Ramos (cell line): ENCODE data around the gene PCDHA2.
"Not testable (repeated sequence)": the region's sequence is repeated elsewhere in the genome, so short reads cannot be mapped to it uniquely, and the experiment has no call there.

Source experiments
- in situ Hi-C: fragments of 300-500 bp; cut with MboI; formaldehyde crosslinking; loops from one replicate; pipeline ENCODE4 v1.14.3; 2022; ENCODE audit warnings: low sequenced_read_pairs; ENCODE audit not compliant: unreplicated experiment

The PCDHA2 gene

DNA sequence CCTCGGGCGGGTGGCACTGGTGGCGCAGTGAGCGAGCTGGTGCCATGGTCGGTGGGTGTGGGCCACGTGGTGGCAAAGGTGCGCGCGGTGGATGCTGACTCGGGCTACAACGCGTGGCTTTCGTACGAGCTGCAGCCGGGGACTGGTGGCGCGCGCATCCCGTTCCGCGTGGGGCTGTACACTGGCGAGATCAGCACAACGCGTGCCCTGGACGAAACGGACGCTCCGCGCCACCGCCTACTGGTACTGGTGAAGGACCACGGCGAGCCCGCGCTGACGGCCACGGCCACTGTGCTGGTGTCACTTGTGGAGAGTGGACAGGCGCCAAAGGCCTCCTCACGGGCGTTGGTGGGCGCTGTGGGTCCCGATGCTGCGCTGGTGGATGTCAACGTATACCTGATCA lies 14.2 kb downstream of the PCDHA2 start:
- in situ Hi-C loops = no loop called here

DNA sequence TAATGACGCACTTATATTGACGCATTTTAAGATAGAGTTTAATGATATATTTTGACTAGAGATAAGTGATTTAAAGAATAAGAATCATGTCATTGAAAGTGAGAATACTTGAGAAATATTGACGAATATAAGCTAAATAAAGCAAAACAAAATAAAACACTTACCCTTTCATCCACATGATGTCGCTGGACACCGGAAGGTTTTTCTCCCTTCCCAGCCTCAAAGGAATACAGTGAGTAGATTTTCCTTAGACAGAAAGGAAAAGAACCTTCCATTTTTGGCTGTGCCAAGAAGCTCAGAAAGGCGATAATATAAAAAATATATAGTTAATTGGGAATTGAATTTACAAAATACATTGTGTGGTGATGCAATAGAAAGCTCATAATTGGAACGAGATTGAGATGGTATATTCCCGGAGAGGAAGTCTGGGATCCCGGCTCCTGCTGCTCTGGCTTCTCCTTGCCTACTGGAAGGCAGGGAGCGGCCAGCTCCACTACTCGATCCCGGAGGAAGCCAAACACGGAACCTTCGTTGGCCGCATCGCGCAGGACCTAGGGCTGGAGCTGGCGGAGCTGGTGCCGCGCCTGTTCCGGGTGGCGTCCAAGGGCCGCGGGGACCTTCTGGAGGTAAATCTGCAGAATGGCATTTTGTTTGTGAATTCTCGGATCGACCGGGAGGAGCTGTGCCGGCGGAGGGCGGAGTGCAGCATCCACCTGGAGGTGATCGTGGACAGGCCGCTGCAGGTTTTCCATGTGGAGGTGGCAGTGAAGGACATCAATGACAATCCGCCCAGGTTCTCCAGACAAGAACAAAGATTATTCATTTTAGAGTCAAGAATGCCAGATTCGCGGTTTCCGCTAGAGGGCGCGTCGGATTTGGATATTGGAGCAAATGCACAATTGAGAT lies 27.0 kb downstream of the PCDHA2 start, which contains the start of gene PCDHA5:
Gene PCDHA5, plus strand, starts transcription at position 239 of the 906 bp plus-strand sequence.
- in situ Hi-C loops = no loop called here

DNA sequence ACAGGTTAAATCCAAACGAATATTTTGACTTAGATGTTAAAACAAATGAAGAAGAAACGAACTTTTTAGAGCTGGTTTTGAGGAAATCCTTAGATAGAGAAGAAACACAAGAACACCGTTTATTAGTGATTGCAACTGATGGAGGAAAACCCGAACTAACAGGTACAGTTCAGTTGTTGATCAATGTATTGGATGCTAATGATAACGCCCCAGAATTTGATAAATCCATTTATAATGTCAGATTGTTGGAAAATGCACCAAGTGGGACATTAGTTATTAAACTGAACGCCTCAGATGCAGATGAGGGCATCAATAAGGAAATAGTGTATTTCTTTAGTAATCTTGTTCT lies 27.6 kb downstream of the PCDHA2 start:
- in situ Hi-C loops = no loop called here

DNA sequence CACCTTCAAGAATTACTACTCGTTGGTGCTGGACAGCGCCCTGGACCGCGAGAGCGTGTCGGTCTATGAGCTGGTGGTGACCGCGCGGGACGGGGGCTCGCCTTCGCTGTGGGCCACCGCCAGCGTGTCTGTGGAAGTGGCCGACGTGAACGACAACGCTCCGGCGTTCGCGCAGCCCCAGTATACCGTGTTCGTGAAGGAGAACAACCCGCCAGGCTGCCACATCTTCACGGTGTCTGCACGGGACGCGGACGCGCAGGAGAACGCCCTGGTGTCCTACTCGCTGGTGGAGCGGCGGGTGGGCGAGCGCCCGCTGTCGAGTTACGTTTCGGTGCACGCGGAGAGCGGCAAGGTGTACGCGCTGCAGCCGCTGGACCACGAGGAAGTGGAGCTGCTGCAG lies 28.3 kb downstream of the PCDHA2 start:
- in situ Hi-C loops = not testable (repeated sequence)

- in situ Hi-C loops = no loop called here
Observed at GRCh38 chr5:140823475-140823874, 28.8 kb downstream of the PCDHA2 start.

GRCh38 chr5:140827704-140828361 lies 33.2 kb downstream of the PCDHA2 start, which contains the start of gene PCDHA6:
TSS of gene PCDHA6 (plus strand) at chr5:140827960. CDS start at chr5:140828092, 132 bp downstream.
- in situ Hi-C loops = no loop called here

GRCh38 chr5:140828362-140828737 lies 33.7 kb downstream of the PCDHA2 start:
- in situ Hi-C loops = no loop called here

DNA sequence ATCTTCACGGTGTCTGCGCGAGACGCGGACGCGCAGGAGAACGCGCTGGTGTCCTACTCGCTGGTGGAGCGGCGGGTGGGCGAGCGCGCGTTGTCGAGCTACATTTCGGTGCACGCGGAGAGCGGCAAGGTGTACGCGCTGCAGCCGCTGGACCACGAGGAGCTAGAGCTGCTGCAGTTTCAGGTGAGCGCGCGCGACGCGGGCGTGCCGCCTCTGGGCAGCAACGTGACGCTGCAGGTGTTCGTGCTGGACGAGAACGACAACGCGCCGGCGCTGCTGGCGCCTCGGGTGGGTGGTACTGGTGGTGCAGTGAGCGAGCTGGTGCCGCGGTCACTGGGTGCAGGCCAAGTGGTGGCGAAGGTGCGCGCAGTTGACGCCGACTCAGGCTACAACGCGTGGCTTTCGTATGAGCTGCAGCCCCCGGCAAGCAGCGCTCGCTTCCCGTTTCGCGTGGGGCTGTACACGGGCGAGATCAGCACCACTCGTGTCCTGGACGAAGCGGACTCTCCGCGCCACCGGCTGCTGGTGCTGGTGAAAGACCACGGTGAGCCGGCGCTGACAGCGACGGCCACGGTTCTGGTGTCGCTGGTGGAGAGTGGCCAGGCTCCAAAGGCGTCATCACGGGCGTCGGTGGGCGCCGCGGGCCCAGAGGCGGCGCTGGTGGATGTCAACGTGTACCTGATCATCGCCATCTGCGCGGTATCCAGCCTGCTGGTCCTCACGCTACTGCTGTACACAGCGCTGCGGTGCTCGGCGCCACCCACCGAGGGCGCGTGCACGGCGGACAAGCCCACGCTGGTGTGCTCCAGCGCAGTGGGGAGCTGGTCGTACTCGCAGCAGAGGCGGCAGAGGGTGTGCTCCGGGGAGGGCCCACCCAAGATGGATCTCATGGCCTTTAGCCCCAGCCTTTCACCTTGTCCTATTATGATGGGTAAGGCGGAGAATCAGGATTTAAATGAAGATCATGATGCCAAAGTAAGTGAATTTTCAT lies 35.2 kb downstream of the PCDHA2 start:
- in situ Hi-C loops = not testable (repeated sequence)

DNA sequence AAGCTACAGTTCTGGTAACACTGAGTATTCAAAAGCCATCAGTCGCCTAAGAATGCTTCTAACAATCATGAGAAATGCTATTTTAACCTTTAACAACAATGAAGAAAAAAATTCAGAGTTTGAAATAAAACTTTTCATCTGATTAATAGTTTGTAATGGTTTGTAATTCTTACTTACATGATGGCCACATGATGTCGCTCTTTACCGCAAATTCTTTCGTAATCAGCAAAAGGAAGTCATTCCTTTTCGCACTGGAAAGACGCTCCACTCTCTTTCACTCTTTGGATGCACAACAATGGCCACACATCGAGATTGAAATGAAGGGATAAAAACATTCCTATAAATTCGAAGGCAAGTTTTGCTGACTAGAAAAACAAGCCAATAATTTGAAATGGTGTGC lies 39.3 kb downstream of the PCDHA2 start, which contains the start of gene PCDHA7:
Gene PCDHA7, plus strand, starts transcription at position 277 of the 400 bp plus-strand sequence. Its CDS starts 115 bp downstream, at position 392.
- in situ Hi-C loops = no loop called here

- in situ Hi-C loops = not testable (repeated sequence)
Observed at GRCh38 chr5:140834439-140835008, 39.9 kb downstream of the PCDHA2 start.

DNA sequence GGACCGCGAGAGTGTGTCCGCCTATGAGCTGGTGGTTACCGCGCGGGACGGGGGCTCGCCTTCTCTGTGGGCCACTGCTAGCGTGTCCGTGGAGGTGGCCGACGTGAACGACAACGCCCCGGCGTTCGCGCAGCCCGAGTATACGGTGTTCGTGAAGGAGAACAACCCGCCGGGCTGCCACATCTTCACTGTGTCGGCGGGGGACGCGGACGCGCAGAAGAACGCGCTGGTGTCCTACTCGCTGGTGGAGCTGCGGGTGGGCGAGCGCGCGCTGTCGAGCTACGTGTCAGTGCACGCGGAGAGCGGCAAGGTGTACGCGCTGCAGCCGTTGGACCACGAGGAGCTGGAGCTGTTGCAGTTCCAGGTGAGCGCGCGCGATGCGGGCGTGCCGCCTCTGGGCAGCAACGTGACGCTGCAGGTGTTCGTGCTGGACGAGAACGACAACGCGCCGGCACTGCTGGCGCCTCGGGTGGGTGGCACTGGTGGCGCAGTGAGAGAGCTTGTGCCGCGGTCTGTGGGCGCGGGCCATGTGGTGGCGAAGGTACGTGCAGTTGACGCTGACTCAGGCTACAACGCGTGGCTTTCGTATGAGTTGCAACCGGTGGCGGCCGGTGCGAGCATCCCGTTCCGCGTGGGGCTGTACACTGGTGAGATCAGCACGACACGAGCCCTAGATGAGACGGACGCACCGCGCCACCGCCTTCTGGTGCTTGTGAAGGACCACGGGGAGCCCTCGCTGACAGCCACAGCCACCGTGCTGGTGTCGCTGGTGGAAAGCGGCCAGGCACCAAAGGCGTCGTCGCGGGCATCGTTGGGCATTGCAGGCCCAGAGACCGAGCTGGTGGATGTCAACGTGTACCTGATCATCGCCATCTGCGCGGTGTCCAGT lies 41.2 kb downstream of the PCDHA2 start:
- in situ Hi-C loops = no loop called here

GRCh38 chr5:140840978-140841962 lies 46.6 kb downstream of the PCDHA2 start, which contains the start of gene PCDHA8:
TSS of gene PCDHA8 (plus strand) at chr5:140841187. CDS start at chr5:140841322, 135 bp downstream.
- in situ Hi-C loops = no loop called here

- in situ Hi-C loops = no loop called here
Observed at GRCh38 chr5:140842798-140843733, 48.4 kb downstream of the PCDHA2 start.
